ENCODE measurements around the gene ERMAP. TPM values are rescaled to one million over a fixed set of nuclear protein-coding genes. Genes with fewer than 3 reads are reported as not detected.

ERMAP gene
- total and polyA plus RNA-seq, 2 of the 8 experiments (the other 6 are each of a cell fraction or from before 2014, with no cell fraction given), result 2.5 to 3.9 TPM

GRCh38 chr1:42797414-42797813, 19.5 kb upstream of the ERMAP start (continued):
- TF ChIP-seq E2F6 (IDR thresholded peaks at IDR 0.05) (no peak), BACH1 (IDR thresholded peaks at IDR 0.05; ENCODE audit: low read length) (no peak), EP300 (IDR thresholded peaks at IDR 0.05; ENCODE audit: borderline replicate concordance in 1 of 2, low read depth in 2 of 2, low read length in 2 of 2) (no peak)

Measured in H1 (cell line).